Left ventricle myocardium superior (tissue), 1 donor: Measurements from ENCODE around the gene SEMA5B. TPM values are rescaled to one million over a fixed set of nuclear protein-coding genes. Genes with fewer than 3 reads are reported as not detected.

ENCODE experiments used
- ATAC-seq: fragments of 200-7000 bp; cut with Tn5 transposase; one replicate; pipeline ENCODE4 v1.9.1; 2020; ENCODE audit warnings: mild to moderate bottlenecking, moderate library complexity
- DNase-seq: peaks from one replicate; pipeline ENCODE4 v3.0.0-alpha.2; 2020
- intact Hi-C: fragments of 100-400 bp; cut with micrococcal nuclease; formaldehyde crosslinking; loops from one replicate; pipeline ENCODE4 v1.11.0; 2022
- total RNA-seq: library from RNA; stranded (reverse); fragmentation: NEBNext Ultra II Directional; extraction: Animal tissue kit (Norgen Biotek cat#: 25700); gene quantifications from one replicate; pipeline ENCODE4 v1.2.1, GENCODE V29; 2021
- donor health status: DM: no; HTN: yes; CAD: no; lungs with severe emphysema.

SEMA5B gene
- total RNA-seq, 1 donor from 2014 or later: 4.2 TPM

DNA sequence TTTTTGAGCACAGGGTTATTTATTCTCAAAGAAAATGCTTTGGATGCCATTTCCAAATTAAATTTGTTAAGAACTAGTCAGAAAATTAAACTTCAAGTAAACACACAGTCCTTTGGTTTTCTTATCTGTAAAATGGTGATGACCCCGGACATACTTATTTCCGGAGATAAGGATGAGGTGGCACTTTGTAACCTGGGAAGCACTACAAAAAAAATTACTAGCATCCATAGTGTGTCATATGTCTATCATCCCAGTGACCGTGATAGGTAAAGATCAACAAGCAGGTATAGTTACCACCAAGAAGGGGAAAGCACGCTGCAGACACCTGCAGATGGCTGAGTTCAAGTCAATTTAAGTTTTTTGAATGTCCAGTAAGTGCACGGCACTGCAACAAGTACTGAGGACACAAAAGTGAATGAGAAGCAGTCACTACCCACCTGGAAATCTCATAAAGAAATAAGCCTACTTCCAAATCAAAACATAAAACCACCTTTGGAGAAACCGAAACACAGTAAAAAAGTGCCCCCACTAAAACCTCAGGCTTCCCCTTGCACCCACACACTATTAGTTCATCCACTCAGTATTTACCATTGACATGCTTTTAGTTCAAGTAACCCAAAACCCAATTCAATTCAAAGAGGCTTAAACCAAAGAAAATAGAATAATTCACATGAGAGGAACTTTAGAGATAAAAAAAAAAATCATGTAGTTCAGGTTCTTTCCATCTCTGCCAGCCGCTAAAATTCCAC, 24.6 kb downstream of the SEMA5B start:
- intact Hi-C loops: no loop called here
- ATAC-seq: no peak
- no peak for DNase-seq

DNA sequence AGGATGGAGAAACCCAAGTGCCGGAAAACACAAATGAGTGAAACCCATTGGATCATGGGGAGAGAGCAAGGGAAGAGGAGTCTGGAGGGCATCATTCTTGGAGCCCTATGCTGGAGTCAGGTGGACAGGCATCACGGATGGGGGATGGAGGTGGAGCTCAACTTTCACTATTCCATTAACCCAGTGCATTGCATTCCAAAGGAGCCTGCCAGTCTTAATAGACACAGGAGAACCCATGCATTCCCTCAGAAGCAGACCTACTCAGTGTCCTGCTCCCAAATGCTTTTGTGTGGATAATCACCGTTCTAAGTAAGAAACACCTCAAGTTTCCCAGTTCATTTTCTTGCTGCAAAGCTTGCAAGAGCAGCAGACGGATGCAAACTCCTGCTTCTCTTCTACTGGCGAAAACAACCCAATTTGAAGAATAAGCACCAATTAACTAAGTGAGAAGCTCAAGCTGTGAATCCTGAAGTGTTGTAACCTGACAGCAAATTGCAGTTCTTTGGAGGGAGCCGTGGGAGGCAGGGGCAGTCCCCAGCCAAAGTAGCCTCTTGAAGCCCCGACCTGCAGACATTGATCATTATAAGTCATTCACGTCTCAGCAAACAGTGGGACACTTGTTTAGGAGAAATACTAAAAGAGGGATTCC, 25.3 kb downstream of the SEMA5B start:
- no peak for ATAC-seq
- DNase-seq: no peak
- intact Hi-C loops: no loop called here

DNA sequence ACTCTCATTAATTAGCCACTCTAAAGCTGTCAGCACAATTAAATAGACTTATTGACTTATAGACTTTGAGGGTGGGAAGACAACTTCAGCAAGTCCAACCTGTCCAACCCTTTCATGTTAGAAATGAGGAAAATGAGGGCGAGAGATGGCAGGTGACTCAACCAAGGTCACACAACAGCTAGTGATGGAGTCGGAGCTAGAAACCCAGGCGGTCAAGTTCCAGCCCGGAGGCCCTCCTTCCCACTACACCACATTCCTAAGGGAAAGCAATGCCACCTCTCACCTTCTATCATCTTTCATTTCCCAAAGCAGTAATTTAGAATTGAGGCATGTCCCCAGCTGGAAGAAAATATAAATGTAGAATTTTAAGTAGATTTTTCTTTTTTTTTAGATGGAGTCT, 28.7 kb downstream of the SEMA5B start:
- ATAC-seq (no peak), DNase-seq (no peak)
- intact Hi-C loops: no loop called here

DNA sequence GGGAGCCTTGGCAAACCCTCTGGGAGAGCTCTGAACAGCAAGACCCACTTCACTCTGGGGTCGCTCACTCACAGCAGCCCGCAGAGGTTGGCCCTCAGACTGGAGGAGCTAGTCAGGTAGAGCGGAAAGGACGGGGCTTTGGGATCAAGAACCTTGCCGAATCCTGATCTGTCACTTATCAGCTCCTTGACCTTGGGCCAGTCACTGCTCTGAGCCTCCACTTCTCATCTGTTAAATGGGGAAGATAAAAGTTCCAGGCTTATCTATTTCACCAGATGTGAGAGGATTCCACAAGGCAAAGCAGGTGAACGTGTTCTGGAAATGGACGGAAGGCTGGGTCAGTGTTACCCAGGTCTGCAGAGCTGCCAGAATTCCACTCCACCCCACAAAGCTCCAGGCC, 29.4 kb downstream of the SEMA5B start:
- DNase-seq (no peak), ATAC-seq (no peak)
- intact Hi-C loops: no loop called here

DNA sequence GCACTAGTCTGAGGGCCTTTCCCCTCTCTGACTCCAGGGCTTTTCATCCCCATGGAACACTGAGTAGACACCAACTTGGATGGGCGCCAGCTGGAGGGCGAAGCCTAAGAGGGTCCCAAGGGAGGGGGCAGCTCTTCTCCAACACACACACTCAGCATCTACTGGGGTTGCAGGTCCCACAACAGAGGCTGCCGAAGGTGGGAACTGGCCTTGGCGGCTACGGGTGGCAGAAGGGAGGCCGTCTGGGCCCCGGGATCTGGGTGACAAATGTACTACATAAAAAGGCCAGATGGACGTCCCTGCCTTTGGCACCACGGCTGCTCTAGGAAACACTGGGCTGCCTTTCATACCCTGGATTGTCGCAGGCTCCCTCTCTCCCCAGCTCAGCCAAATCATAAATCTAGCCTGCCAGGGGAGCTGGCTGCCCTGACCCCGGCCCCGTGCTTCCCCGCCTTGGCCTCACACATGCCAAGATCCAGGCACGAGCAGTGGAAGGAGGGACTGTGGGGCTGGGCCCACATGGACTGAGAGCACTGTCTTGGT, 31.5 kb downstream of the SEMA5B start:
- DNase-seq: no peak

DNA sequence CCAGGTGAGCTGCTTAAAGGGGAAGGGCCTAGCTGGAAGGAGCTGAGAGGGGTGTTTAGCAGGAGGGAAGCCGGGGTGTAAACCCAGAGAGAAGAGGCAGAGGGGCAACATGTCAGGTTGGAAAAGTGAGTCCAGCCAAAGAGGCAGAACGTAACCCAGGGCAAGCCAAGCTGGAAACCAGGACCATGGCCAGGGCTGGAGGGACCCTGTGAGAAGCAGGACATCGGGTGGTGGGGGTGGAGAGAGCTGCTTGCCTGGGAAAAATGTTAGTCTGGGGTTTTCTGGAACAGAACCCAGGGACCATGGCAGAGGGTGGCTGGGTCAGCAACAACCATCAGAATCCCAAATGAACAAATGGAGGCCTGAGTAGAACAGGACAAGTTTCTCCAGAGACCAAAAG, 32.6 kb downstream of the SEMA5B start:
- no peak for ATAC-seq
- intact Hi-C loops: no loop called here
- DNase-seq: no peak

More for the DNA sequence above, 31.5 kb downstream of the SEMA5B start:
- ATAC-seq: peak; percentile 48
- intact Hi-C loops: no loop called here

DNA sequence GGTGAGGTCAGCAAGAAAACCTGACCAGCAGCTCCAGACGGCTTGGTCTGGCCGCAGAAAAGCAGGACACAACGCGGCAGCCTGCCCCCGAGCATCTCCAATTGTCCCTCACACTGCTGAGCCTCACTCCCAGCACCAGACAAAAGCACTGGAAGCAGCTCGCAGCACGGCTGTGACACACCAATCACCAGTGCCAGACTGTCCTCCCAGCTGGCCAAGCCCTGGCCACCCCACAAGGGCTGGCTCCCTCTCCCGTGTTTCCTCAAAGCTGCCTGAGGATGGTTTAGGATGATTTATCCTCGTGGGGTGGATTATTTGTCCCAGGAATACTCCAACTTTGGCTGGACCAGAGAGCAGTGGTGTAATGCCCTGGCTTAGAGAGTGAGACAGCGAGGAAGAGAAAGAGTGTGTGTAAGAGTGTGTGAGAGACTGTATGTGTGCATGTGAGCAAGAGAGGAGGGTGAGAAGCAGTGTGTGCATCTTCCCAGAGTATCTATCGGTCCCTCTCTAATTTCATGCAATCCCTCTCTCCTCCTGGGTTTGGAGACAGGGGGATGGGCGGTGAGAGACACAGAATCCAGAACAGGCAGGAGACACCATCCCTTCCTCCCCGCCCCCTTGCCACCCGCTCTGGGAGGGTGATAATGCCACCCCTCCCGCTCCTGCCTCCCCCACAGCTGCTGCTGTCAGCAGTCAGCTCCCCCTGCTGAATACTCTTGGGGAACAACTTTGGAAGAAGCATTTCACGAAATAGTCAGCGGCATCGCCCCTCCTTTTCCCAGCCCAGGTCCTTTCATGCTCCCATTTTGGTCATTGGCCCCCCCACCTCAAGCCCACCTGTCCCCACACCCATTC, 34.2 kb downstream of the SEMA5B start:
- ATAC-seq (peak; percentile 49), DNase-seq (peak; percentile 50)

DNA sequence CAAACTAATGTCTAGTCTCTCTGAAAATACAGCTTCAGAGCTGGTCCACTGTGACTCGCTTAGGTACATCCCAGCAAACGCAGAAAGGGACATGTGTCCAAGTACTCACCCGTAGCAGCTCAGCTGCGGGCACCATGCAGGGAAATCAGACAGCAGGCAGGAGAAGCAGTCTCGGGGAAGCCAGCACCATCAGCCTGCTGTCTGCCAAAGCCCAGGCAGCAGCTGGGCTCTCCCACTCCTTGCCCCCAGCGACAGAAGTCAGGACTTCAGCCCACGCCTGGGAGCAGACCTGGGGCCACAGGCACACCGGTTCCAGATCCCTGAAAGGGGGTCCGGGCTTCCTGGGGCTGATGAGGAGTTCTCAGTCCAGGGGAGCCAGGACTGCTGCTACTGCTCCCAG, 34.9 kb downstream of the SEMA5B start:
- intact Hi-C loops: no loop called here
- ATAC-seq (no peak), DNase-seq (no peak)

More for the DNA sequence above, 34.2 kb downstream of the SEMA5B start:
- intact Hi-C loops: no loop called here

DNA sequence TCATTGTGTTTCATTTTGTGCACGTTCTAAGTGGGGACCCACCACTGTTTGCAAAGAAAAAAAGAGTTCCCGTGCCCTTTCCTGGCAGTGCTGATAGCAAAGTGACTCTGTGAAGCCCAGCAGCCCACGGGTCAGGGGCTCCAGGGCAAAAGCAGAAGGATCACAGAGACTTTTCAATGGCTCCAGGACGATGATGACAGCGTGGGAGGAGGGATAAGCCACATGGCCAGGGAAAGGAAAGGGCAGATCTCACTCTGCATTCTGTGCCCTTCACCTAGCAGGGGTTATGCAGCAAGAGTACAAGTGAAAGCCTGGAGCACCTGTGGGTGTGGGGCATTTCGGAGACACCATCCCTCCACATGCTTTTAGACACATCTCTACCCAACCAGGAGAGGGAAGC, 35.4 kb downstream of the SEMA5B start:
- no peak for ATAC-seq
- DNase-seq: no peak
- intact Hi-C loops: no loop called here

DNA sequence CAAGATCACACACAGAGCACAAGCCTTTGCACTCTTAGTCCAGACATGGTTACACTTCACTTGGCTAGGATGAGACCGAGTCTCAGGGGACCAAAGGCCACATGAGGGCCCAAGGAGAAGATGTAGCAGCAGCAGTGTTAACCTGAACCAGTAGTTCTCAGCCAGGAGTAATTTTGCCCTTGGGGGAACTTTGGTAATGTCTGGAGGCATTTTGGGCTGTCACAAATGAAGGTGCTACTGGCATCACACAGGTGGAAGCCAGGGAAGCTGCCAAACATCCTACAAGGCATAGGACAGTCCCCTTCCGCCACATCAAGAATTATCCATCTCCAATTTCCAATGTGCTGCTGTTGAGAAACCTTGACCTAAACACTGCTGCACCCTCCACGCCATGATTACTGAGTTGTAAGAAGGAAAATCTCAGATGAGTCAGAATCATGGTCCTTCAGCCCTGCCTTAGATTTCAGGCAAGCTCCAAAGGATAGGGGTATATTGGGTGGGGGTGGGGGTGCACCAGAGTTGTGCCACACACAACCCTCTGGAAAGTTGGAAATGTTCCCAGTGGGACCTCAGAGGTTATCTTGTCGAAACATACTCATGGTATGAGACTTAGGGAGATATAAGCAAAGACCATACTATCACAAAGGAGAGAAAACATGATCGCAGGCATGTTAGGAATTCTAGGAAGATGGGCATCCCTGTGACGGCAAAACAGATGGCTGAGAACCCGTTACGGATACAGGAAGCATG, 36.2 kb downstream of the SEMA5B start:
- DNase-seq: no peak
- intact Hi-C loops: no loop called here

DNA sequence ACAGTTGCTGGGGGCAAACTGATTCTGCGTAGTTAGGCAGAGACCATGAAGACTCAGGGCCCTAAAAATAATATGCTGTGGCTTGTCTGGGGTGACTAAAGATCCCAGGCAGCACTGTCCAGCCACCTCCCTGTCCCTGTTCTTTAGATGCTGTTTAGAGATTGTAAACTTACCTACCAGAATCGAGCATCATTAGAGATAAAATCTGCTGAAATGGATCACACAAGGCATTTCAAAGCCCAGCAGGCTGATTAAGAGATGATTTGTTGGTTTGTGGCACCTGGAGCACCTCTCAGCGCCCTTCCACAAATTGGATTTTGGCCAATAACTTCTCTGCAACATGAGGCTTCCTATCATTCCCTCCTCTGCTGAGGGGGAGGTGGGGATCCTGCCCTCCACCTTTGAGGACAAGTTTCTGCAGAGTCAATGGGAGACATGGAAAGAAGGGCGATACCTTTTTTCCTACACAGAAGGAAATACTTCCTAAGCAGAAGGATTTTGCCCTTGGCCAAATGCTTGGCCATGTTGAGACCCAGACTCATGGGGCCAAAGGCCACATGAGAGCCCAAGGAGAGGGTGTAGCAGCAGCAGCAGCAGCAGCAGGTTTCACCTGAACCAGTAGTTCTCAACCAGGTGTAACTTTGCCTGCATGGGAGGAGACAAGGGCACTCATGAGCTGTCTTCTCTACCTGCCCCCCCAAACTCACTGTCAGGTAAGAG, 37.5 kb downstream of the SEMA5B start:
- DNase-seq: no peak
- ATAC-seq: no peak
- intact Hi-C loops: no loop called here

More for the DNA sequence above, 36.2 kb downstream of the SEMA5B start:
- no peak for ATAC-seq

DNA sequence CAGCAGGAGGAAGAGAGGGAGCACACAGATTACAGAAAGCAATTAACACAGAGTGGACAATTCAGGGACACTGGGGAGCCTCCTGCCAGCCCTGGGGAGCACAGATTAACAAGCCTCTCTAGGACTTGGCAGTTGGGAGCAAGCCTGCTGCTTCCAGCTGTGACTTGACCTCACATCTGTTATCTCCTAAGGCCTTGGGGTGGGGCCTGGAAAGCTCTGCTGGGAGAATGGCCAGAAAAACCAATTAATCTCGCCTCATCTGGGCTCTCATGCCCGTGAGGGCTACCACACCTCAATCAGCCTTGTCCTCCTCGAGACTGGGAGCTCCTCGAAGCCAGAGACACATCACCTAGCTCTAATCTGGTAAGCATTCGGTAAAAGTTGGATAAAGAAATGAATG, 39.1 kb downstream of the SEMA5B start:
- ATAC-seq: peak; percentile 69
- peak; percentile 59 for DNase-seq
- intact Hi-C loops: no loop called here

DNA sequence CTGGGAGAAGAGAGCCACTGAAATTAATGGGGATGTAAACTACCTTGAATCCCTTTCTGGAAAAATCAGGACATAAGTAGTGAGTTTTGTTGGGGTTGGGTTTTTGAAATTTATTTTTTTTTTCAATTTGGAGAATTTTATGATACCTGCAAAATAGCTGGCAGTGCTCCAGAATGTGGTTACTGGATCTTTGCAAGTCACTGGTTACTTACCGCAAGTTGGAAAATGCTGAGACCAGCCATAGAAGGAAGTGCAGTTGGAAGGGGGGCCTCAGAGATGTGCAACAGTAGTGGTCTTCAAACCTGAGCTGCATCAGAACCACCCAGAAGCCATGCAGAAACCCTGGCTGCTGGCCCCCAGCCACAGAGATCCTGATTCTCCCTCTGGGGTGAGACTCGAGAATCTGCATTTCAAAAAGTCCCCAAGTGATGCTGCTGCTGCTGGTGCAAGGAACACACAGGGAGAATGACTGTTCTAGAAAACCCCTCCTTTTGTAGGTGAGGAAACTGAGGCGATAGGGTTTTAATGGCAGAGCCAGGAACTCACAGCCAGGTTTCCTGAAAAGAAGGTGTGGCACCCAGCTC, 39.7 kb downstream of the SEMA5B start:
- intact Hi-C loops: no loop called here
- DNase-seq (no peak), ATAC-seq (no peak)

DNA sequence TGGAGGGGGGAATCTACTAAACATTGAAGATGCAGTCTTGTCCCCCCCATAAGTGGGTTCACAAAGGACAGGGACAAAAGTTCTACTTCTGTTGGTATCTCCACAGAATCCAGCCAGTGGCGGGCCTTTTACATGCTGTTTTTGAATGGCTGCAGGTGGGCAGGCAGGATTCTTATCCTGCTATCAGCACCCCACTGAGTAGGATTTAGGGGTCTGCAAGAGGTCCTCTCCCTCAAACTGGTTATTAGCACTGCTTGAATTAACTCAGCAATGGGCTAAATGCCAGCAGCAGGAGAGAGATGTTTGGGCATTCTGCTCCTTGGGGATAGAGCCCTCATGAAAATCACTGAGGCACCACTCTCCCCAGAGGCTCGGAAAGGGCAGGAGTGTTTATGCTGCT, 40.3 kb downstream of the SEMA5B start:
- no peak for ATAC-seq
- intact Hi-C loops: no loop called here
- DNase-seq: no peak

DNA sequence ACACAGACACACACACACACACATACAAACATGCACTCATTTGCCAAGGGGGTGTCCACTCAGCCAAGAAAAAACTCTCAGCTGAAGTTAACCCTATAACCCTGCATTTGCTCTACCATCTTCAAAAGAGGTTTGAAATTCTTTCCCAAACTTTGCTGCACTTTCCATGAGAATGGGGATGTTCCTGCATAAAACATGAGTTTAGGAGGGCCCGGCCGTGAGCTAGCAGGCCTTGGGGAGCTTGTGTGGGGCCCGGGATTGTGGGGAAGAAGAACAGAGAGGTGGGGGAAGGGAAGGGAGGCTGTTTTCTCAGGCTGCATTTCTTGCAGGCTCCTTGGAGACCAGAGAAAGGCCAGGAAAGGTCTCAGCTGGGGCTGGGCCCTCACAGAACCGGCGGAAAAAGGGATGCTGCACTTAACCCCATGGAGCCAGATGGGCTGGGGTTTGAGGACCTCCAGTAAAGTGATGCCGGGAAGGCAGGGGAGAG, 40.8 kb downstream of the SEMA5B start:
- ATAC-seq: no peak
- DNase-seq: no peak
- intact Hi-C loops: no loop called here

DNA sequence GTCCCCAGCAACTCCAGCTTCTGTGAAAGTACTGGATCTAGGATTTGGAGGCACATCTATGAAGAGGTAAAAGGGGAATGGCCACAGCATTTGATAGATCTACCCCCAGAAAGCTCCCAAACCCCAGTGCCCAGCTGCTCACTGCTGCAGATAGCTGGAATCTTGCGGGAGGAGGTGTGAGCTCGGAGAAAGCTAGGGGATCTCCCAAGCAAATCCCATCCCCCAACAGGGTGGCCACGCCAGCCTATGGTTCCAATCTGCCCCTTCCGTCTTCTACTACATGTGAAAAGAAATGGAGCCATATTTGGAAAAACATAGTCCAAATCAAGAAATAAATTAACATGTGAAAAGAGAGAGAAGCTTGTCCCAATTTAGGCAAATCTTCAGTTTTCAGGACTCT, 42.0 kb downstream of the SEMA5B start:
- DNase-seq (no peak), ATAC-seq (no peak)
- intact Hi-C loops: no loop called here

DNA sequence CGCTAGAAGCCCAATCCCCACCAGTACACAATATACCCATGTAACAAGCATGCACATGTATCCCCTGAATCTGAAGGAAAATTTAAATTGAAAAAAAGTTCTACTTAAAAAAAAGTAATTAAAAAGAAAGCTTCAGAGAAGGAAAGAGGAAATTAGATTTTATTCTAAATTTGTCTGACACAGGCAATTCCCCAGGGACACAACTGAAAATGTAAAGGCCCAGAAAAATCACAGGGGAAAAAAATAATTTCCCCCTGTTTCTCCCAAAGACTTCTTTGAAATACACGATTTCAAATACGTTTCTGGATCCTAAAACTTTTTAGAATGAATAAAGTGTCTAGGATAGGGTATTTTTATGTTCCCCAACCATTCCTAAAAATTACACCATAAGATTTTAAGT, 42.9 kb downstream of the SEMA5B start:
- DNase-seq (no peak), ATAC-seq (no peak)
- intact Hi-C loops: no loop called here

DNA sequence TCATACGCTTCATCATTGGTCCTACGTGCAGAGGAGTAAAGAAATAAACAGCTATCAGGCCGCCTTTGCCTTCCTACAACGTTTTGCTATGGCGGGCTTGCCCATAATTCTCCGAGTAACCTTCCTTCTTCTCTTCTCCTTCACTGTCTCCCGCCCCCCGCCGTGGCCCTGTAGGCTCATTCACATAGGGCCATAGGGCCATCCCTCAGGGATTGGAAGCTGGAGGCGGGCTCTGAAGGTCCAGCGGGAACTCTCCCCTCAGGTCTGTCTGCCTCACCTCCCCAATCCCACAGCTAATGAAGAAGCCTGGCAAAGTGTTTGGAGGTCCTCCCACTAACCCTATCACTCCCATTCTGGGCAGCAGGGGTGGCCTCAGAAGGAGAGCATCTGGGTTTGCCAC, 43.6 kb downstream of the SEMA5B start:
- DNase-seq (no peak), ATAC-seq (no peak)
- intact Hi-C loops: no loop called here
